GM23338 (cell line): Measurements from ENCODE around the gene ZNF568. TPM values are rescaled to one million over a fixed set of nuclear protein-coding genes. Genes with fewer than 3 reads are reported as not detected.

Experiments
- ATAC-seq: fragments of 200-7000 bp; cut with Tn5 transposase; 3 replicates; pipeline ENCODE4 v1.9.1; 2020
- DNase-seq: peaks from one replicate; pipeline ENCODE4 v3.0.0-alpha.2; 2015; ENCODE audit warnings: low spot score
- H2AFZ ChIP-seq: fragments of 200-600 bp; sonication (generic); 2 replicates; pipeline ENCODE4 v1.8.0; 2016; ENCODE audit warnings: antibody characterized with exemption, mild to moderate bottlenecking, moderate library complexity
- H3F3A ChIP-seq: fragments of 200-600 bp; sonication (generic); replicated peaks from 2 replicates; pipeline ENCODE4 v1.8.0; 2017; ENCODE audit warnings: antibody characterized with exemption, mixed run types, low read depth
- H3K27ac ChIP-seq: fragments of 200-600 bp; sonication (generic); 2 replicates; pipeline ENCODE4 v1.6.1; 2016; ENCODE audit warnings: low read depth
- H3K27me3 ChIP-seq: fragments of 200-600 bp; sonication (generic); 2 replicates; pipeline ENCODE4 v1.8.0; 2016; ENCODE audit warnings: mild to moderate bottlenecking, mixed run types, moderate library complexity; ENCODE audit not compliant: insufficient read depth
- H3K36me3 ChIP-seq: fragments of 200-600 bp; sonication (generic); 2 replicates; pipeline ENCODE4 v1.8.0; 2016; ENCODE audit warnings: mild to moderate bottlenecking; ENCODE audit not compliant: insufficient read depth
- H3K4me1 ChIP-seq: fragments of 200-600 bp; sonication (generic); 2 replicates; pipeline ENCODE4 v1.8.0; 2016; ENCODE audit warnings: mild to moderate bottlenecking, moderate library complexity; ENCODE audit not compliant: insufficient read depth
- H3K4me2 ChIP-seq: fragments of 200-600 bp; sonication (generic); 2 replicates; pipeline ENCODE4 v1.7.1; 2017; ENCODE audit warnings: mixed run types
- H3K4me3 ChIP-seq: fragments of 200-600 bp; sonication (generic); 2 replicates; pipeline ENCODE4 v1.6.1; 2016; ENCODE audit warnings: mixed run types
- H3K79me2 ChIP-seq: fragments of 200-600 bp; sonication (generic); replicated peaks from 2 replicates; pipeline ENCODE4 v1.8.0; 2017; ENCODE audit warnings: mild to moderate bottlenecking; ENCODE audit not compliant: insufficient read depth
- H3K9me2 ChIP-seq: fragments of 200-600 bp; sonication (generic); 2 replicates; pipeline ENCODE4 v1.8.0; 2017; ENCODE audit not compliant: insufficient read depth
- H4K20me1 ChIP-seq: fragments of 200-600 bp; sonication (generic); replicated peaks from 2 replicates; pipeline ENCODE4 v1.8.0; 2017; ENCODE audit warnings: mild to moderate bottlenecking; ENCODE audit not compliant: insufficient read depth
- H3K27ac Mint-ChIP-seq: 2 replicates; pipeline ENCODE4 v1.8.0; 2020; ENCODE audit warnings: inconsistent platforms, mild to moderate bottlenecking, moderate library complexity, mixed read lengths
- H3K27me3 Mint-ChIP-seq: 3 replicates; pipeline ENCODE4 v1.8.0; 2022; ENCODE audit warnings: low read depth, mild to moderate bottlenecking, moderate library complexity, mixed read lengths, inconsistent platforms; ENCODE audit not compliant: insufficient read depth, poor library complexity
- H3K36me3 Mint-ChIP-seq: 3 replicates; pipeline ENCODE4 v1.8.0; 2021; ENCODE audit warnings: low read depth, mild to moderate bottlenecking, inconsistent platforms, moderate library complexity, mixed read lengths
- H3K4me1 Mint-ChIP-seq: 3 replicates; pipeline ENCODE4 v1.8.0; 2020; ENCODE audit warnings: mild to moderate bottlenecking, inconsistent platforms, mixed read lengths
- H3K4me3 Mint-ChIP-seq: 3 replicates; pipeline ENCODE4 v1.8.0; 2021; ENCODE audit warnings: moderate library complexity, mild to moderate bottlenecking, inconsistent platforms, mixed read lengths
- H3K9me3 Mint-ChIP-seq: 3 replicates; pipeline ENCODE4 v1.8.0; 2020; ENCODE audit warnings: moderate library complexity, mild to moderate bottlenecking, inconsistent platforms, mixed read lengths
- CREB1 ChIP-seq: fragments of 250-450 bp; sonication (Bioruptor Pico); IDR thresholded peaks from 2 replicates; pipeline ENCODE4 v1.5.0; 2020; ENCODE audit warnings: low read depth, mild to moderate bottlenecking, moderate library complexity
- EZH2 ChIP-seq: fragments of 200-600 bp; sonication (generic); IDR thresholded peaks from one replicate; pipeline ENCODE4 v1.8.0; 2017; ENCODE audit warnings: antibody characterized with exemption, mild to moderate bottlenecking, low read depth; ENCODE audit not compliant: unreplicated experiment
- EZH2phosphoT487 ChIP-seq: fragments of 200-600 bp; sonication (generic); IDR thresholded peaks from one replicate; pipeline ENCODE4 v1.8.1; 2018; ENCODE audit warnings: antibody characterized with exemption; ENCODE audit not compliant: unreplicated experiment
- JUNB ChIP-seq: IDR thresholded peaks from one replicate; pipeline ENCODE4 v1.6.1; 2016; ENCODE audit warnings: antibody characterized with exemption; ENCODE audit not compliant: unreplicated experiment
- NANOG ChIP-seq: IDR thresholded peaks from 2 replicates; pipeline ENCODE4 v1.6.1; 2016; ENCODE audit warnings: antibody characterized with exemption, borderline replicate concordance
- POLR2AphosphoS5 ChIP-seq: IDR thresholded peaks from 2 replicates; pipeline ENCODE4 v1.6.1; 2016; ENCODE audit warnings: antibody characterized with exemption, low read depth
- REST ChIP-seq: IDR thresholded peaks from one replicate; pipeline ENCODE4 v1.6.1; 2018; ENCODE audit warnings: antibody characterized with exemption; ENCODE audit not compliant: unreplicated experiment
- STAT1 ChIP-seq: IDR thresholded peaks from one replicate; pipeline ENCODE4 v1.6.1; 2016; ENCODE audit warnings: antibody characterized with exemption; ENCODE audit not compliant: unreplicated experiment
- ZNF114 ChIP-seq: fragments of 250-450 bp; sonication (Bioruptor Pico); IDR thresholded peaks from 2 replicates; pipeline ENCODE4 v1.5.0; 2020; ENCODE audit warnings: mild to moderate bottlenecking, moderate library complexity
- ZNF331 ChIP-seq: fragments of 250-450 bp; sonication (Bioruptor Pico); IDR thresholded peaks from 2 replicates; pipeline ENCODE4 v1.5.0; 2020; ENCODE audit warnings: low read depth, mild to moderate bottlenecking, moderate library complexity
- ZNF462 ChIP-seq: fragments of 250-450 bp; sonication (Bioruptor Pico); IDR thresholded peaks from 2 replicates; pipeline ENCODE4 v1.5.0; 2020; ENCODE audit warnings: mild to moderate bottlenecking, moderate library complexity
- polyA plus RNA-seq: library from polyadenylated mRNA; unstranded; fragments of >200 nt; fragmentation: Nextera tagmentation; extraction: Ambion mirVana; gene quantifications from 2 replicates; pipeline ENCODE4 v1.2.1, GENCODE V29; 2016
- total RNA-seq: library from RNA; depleted of rRNA; stranded (reverse); fragments of >200 nt; shearing (Covaris generic); gene quantifications from 2 replicates; pipeline ENCODE4 v1.2.3, GENCODE V29; 2014
- TF ChIP-seq, protein P1 (sequence below): IDR thresholded peaks from 2 replicates; pipeline ENCODE4 v1.6.1; 2016; ENCODE audit warnings: antibody characterized with exemption
- TF ChIP-seq, protein P2 (sequence below), 2 experiments: fragments of 200-600 bp in 1 of 2; sonication (generic) in 1 of 2; conservative IDR thresholded peaks; 2 replicates each; pipeline versions ENCODE4 v1.5.1 to v1.6.1; 2016 to 2017; ENCODE audit warnings: antibody characterized with exemption in 2 of 2, low read depth in 2 of 2, mild to moderate bottlenecking in 2 of 2, moderate library complexity in 1 of 2

ZNF568 gene
- total and polyA plus RNA-seq, 2 experiments from 2014 or later, result 7.6 to 10.5 TPM

DNA sequence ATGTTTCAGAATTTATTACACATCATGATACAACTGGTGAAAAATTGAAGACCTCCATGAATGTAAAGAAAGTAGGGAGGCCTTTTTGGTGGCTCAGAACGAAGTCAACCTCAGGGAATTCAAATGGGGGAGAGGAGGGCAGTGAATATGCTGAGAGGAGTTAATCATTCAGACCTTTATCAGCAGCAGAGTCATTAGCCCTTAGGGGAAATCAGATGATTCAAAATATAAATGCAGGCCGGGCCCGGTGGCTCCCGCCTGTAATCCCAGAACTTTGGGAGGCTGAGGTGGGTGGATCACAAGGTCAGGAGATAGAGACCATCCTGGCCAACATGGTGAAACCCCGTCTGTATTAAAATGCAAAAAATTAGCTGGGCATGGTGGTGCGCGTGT lies 81.7 kb downstream of the ZNF568 start:
- Histone ChIP-seq H2AFZ (no peak overlapping the region), H3K79me2 (no peaks in the 10 kb centered on the region), H3K27me3 (no peaks in the 10 kb centered on the region), H3K4me2 (no peak overlapping the region), H3K27ac (no peak overlapping the region), H3F3A (no peaks in the 10 kb centered on the region), H3K4me3 (no peak overlapping the region), H3K36me3 (peaks cover 17% of the 10 kb centered on the region), H3K9me2 (no peaks in the 10 kb centered on the region; the same call in 1 of the 2 replicates), H3K4me1 (no peaks in the 10 kb centered on the region), H4K20me1 (no peaks in the 10 kb centered on the region)
- H3K4me1 Mint-ChIP-seq, result no peaks in the 10 kb centered on the region
- peaks cover 61% of the 10 kb centered on the region for H3K36me3 Mint-ChIP-seq
- H3K27me3 Mint-ChIP-seq, result peaks cover 3% of the 10 kb centered on the region
- DNase-seq (no peak), ATAC-seq (no peak)
- H3K27ac Mint-ChIP-seq, result no peak overlapping the region
- TF ChIP-seq POLR2AphosphoS5 (no peak), STAT1 (no peak), JUNB (no peak), ZNF462 (no peak), ZNF114 (CRISPR knock-in tag) (no peak), EZH2phosphoT487 (no peak), NANOG (no peak), REST (no peak), ZNF331 (no peak), CREB1 (CRISPR knock-in tag) (no peak), EZH2 (no peak)
- TF ChIP-seq, protein P1, sequence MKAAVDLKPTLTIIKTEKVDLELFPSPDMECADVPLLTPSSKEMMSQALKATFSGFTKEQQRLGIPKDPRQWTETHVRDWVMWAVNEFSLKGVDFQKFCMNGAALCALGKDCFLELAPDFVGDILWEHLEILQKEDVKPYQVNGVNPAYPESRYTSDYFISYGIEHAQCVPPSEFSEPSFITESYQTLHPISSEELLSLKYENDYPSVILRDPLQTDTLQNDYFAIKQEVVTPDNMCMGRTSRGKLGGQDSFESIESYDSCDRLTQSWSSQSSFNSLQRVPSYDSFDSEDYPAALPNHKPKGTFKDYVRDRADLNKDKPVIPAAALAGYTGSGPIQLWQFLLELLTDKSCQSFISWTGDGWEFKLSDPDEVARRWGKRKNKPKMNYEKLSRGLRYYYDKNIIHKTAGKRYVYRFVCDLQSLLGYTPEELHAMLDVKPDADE, result no peak
- TF ChIP-seq, protein P2, sequence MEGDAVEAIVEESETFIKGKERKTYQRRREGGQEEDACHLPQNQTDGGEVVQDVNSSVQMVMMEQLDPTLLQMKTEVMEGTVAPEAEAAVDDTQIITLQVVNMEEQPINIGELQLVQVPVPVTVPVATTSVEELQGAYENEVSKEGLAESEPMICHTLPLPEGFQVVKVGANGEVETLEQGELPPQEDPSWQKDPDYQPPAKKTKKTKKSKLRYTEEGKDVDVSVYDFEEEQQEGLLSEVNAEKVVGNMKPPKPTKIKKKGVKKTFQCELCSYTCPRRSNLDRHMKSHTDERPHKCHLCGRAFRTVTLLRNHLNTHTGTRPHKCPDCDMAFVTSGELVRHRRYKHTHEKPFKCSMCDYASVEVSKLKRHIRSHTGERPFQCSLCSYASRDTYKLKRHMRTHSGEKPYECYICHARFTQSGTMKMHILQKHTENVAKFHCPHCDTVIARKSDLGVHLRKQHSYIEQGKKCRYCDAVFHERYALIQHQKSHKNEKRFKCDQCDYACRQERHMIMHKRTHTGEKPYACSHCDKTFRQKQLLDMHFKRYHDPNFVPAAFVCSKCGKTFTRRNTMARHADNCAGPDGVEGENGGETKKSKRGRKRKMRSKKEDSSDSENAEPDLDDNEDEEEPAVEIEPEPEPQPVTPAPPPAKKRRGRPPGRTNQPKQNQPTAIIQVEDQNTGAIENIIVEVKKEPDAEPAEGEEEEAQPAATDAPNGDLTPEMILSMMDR (conservative IDR thresholded peaks at IDR 0.05; ENCODE audit: low read depth in 2 of 2), result no peak
- H3K4me3 Mint-ChIP-seq, result no peak overlapping the region
- H3K9me3 Mint-ChIP-seq, result peaks cover 93% of the 10 kb centered on the region
